Lung (tissue), 12 donors: ENCODE measurements around the gene APOBEC2. TPM values are rescaled to one million over a fixed set of nuclear protein-coding genes. Genes with fewer than 3 reads are reported as not detected.

Experiments
- ATAC-seq: fragments of 200-7000 bp; cut with Tn5 transposase; one replicate; pipeline ENCODE4 v1.9.1; 2020; ENCODE audit warnings: moderate number of reproducible peaks; ENCODE audit not compliant: insufficient read depth, low FRiP score
- DNase-seq, 3 donors: peaks; one replicate each; pipeline ENCODE4 v3.0.0-alpha.2; 2013 to 2017
- H3K27ac ChIP-seq, 2 donors: one replicate each; pipeline ENCODE4 v1.5.1; 2013; ENCODE audit warnings: mild to moderate bottlenecking in 2 of 2, moderate library complexity in 2 of 2, control low read depth in 1 of 2, inconsistent platforms in 1 of 2, low read depth in 1 of 2, low read length in 1 of 2
- H3K27me3 ChIP-seq, 3 donors: one replicate each; pipeline ENCODE4 v1.5.1; 2013; ENCODE audit warnings: low read length in 2 of 3; ENCODE audit not compliant: control insufficient read depth in 3 of 3, insufficient read depth in 3 of 3
- H3K36me3 ChIP-seq, 4 donors: one replicate each; pipeline ENCODE4 v1.5.1; 2013; ENCODE audit warnings: low read length in 4 of 4, mild to moderate bottlenecking in 1 of 4, moderate library complexity in 1 of 4; ENCODE audit not compliant: control insufficient read depth in 4 of 4, insufficient read depth in 4 of 4
- H3K4me1 ChIP-seq, 5 donors: one replicate each; pipeline ENCODE4 v1.5.1; 2013; ENCODE audit warnings: low read length in 5 of 5, mild to moderate bottlenecking in 2 of 5, moderate library complexity in 1 of 5; ENCODE audit not compliant: control insufficient read depth in 5 of 5, insufficient read depth in 5 of 5
- H3K4me3 ChIP-seq: one replicate; pipeline ENCODE4 v1.5.1; 2013; ENCODE audit warnings: mild to moderate bottlenecking, control low read depth, moderate library complexity
- H3K9ac ChIP-seq, 2 donors: one replicate each; pipeline ENCODE4 v1.5.1; 2013; ENCODE audit warnings: low read length in 2 of 2, control low read depth in 1 of 2; ENCODE audit not compliant: insufficient read depth in 1 of 2
- H3K9me3 ChIP-seq, 4 donors: one replicate each; pipeline ENCODE4 v1.5.1; 2013; ENCODE audit warnings: low read length in 3 of 4, mild to moderate bottlenecking in 1 of 4, moderate library complexity in 1 of 4; ENCODE audit not compliant: control insufficient read depth in 4 of 4, insufficient read depth in 3 of 4
- WGBS, 2 donors: extraction: QIAGEN DNeasy Blood & Tissue Kit; methylation state at CpG; one replicate each; pipeline ENCODE4 v1.1.7; 2013; 5-methylcytosine and 5-hydroxymethylcytosine counted together
- polyA plus RNA-seq, 2 donors: library from polyadenylated mRNA; stranded (reverse); fragments of 200-250 nt; gene quantifications; one replicate each; pipeline ENCODE4 v1.2.1, GENCODE V29; 2013
- total RNA-seq, 2 donors: library from RNA; depleted of rRNA in 1 of 2; stranded (reverse); fragments of >200 nt in 1 of 2; gene quantifications; one replicate each; pipeline ENCODE4 v1.2.1, GENCODE V29; 2014 to 2021
- TF ChIP-seq, protein P1 (sequence below): IDR thresholded peaks from 2 replicates; pipeline ENCODE4 v1.5.1; 2012; ENCODE audit warnings: mild to moderate bottlenecking; ENCODE audit errors: control extremely low read depth, extremely low read depth
- donor health status: control.
- donor health status: control.
- donor health status: Bipolar disorder and iron deficiency.
- donor health status: healthy.
- donor health status: DM: yes; HTN: yes; CAD: no.

Gene APOBEC2
- total and polyA plus RNA-seq, 4 donors: 0.10 to 0.51 (median 0.37) TPM

DNA sequence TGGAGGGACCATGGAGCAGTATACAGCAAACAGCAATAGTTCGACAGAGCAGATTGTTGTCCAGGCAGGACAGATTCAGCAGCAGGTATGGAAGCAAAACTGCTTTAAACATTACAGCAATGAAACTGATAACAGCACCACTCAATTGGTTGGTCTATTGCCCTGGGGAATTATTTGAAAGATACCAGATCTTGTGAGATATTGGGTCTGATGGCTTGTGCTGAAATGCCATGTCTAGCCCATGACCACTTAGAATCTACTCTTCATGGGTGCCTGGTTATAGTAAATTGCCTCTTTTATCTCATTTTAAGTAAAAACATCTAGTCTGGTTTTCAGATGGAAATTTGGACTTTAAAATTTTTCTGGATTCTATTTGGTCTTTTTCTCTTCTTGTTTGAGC, 26.1 kb downstream of the APOBEC2 start:
- DNase-seq: no peak
- Histone ChIP-seq H3K27me3 (no peaks in the 10 kb centered on the region), H3K4me1 (peaks cover 0 to 28% (median 8%) of the 10 kb centered on the region in 5 donors), H3K27ac (no peak overlapping the region), H3K9me3 (no peaks in the 10 kb centered on the region), H3K36me3 (peaks cover 12 to 21% (median 16%) of the 10 kb centered on the region in 4 donors), H3K9ac (no peak overlapping the region), H3K4me3 (no peak overlapping the region)
- TF ChIP-seq, protein P1, sequence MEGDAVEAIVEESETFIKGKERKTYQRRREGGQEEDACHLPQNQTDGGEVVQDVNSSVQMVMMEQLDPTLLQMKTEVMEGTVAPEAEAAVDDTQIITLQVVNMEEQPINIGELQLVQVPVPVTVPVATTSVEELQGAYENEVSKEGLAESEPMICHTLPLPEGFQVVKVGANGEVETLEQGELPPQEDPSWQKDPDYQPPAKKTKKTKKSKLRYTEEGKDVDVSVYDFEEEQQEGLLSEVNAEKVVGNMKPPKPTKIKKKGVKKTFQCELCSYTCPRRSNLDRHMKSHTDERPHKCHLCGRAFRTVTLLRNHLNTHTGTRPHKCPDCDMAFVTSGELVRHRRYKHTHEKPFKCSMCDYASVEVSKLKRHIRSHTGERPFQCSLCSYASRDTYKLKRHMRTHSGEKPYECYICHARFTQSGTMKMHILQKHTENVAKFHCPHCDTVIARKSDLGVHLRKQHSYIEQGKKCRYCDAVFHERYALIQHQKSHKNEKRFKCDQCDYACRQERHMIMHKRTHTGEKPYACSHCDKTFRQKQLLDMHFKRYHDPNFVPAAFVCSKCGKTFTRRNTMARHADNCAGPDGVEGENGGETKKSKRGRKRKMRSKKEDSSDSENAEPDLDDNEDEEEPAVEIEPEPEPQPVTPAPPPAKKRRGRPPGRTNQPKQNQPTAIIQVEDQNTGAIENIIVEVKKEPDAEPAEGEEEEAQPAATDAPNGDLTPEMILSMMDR: no peak
- 98 to 100% methylated on average over 1 of the region's 1 CpG for WGBS, 2 donors
- no peak for ATAC-seq

DNA sequence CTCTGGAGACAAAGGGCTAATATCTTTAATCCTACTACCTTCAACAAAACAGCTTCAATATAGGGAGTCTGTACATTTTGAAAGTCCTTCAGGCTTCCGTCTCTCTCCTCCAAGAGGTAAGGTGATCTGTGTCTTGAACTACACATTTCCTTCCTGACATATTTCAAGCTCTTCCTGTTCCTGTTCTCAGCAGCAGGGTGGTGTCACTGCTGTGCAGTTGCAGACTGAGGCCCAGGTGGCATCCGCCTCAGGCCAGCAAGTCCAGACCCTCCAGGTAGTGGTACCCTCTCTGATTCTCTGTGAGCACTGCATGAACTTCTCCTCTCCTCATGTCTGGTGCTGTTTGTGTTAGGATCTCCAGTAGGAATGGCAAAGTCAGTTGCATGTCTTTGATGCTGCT, 27.6 kb downstream of the APOBEC2 start:
- no peaks in the 10 kb centered on the region for H3K9me3 ChIP-seq
- H3K9ac ChIP-seq: no peak overlapping the region
- peaks cover 14 to 27% (median 23%) of the 10 kb centered on the region in 4 donors for H3K36me3 ChIP-seq
- WGBS, 2 donors: 46 to 68% methylated on average over 2 of the region's 2 CpGs
- H3K4me3 ChIP-seq: no peak overlapping the region
- H3K4me1 ChIP-seq: peaks cover 0 to 13% (median 3%) of the 10 kb centered on the region in 5 donors
- no peaks in the 10 kb centered on the region for H3K27me3 ChIP-seq
- DNase-seq (no peak), ATAC-seq (no peak)
- TF ChIP-seq, protein P1: no peak
- H3K27ac ChIP-seq: no peak overlapping the region

DNA sequence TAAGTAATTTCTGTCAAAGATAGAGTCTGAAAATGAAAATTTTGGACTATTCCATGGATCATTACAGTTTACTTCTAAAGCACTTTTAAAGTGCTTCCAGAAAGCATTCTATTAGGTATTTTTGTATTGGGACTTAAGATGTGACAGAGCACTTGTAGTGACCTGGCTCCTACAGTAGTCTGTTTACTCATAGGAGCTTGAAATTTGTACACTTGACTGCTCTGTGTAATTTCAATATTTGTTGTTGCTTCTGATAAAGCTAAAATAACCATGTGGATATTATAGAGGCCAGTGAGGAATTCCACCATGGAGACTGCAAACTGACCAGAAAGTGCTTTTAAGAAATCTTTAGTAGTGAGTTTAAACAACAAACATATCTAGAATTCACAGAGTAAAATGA, 30.1 kb downstream of the APOBEC2 start:
- TF ChIP-seq, protein P1: no peak
- DNase-seq: no peak
- Histone ChIP-seq H3K4me3 (no peak overlapping the region), H3K9me3 (no peaks in the 10 kb centered on the region), H3K9ac (no peak overlapping the region), H3K4me1 (peaks cover 0 to 3% (median 0%) of the 10 kb centered on the region in 5 donors), H3K36me3 (peaks cover 14 to 35% (median 28%) of the 10 kb centered on the region in 4 donors), H3K27me3 (no peaks in the 10 kb centered on the region), H3K27ac (no peak overlapping the region)
- ATAC-seq: no peak

DNA sequence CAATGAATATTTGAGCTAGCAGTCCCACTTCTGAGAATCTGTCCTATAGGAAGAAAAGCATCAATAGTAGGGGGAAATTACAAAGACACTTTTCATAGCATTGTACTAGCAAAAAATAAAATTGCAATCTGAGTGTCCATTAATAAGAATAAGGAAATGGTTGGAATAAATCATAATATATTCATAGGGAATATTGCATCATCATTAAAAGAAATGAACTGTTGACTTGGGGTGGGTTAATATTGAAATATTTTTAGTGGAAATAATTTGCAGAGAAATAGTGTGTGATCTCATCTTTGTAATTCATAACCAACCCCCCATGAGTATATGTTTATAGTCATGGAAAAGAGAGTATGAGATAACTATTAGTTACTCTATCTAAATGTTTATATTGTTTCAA, 32.2 kb downstream of the APOBEC2 start:
- TF ChIP-seq, protein P1: no peak
- DNase-seq (no peak), ATAC-seq (no peak)
- H3K27ac ChIP-seq: no peak overlapping the region
- peaks cover 13 to 35% (median 24%) of the 10 kb centered on the region in 4 donors for H3K36me3 ChIP-seq
- H3K9ac ChIP-seq: no peak overlapping the region
- no peaks in the 10 kb centered on the region for H3K9me3 ChIP-seq
- no peaks in the 10 kb centered on the region for H3K27me3 ChIP-seq
- H3K4me3 ChIP-seq: no peak overlapping the region
- peaks cover 0 to 3% (median 0%) of the 10 kb centered on the region in 5 donors for H3K4me1 ChIP-seq
